ENCODE data around the gene KCNK7.

Gene KCNK7

GRCh38 chr11:65588199-65589054 lies 7.2 kb downstream of the KCNK7 start:
- DNase-seq (ENCODE audit: low read depth): no peak
- no peak overlapping the region for H3K4me3 ChIP-seq (ENCODE audit: control insufficient read depth, low read depth, low read length)
- peak; percentile 49 for TF ChIP-seq CTCF (IDR thresholded peaks at IDR 0.05; ENCODE audit: control insufficient read depth, insufficient read depth, low read depth, low read length, missing control alignments)

GRCh38 chr11:65586676-65587075 lies 8.9 kb downstream of the KCNK7 start:
- DNase-seq (ENCODE audit: low read depth): no peak
- H3K4me3 ChIP-seq (ENCODE audit: control insufficient read depth, low read depth, low read length): no peak overlapping the region
- no peak for TF ChIP-seq CTCF (IDR thresholded peaks at IDR 0.05; ENCODE audit: control insufficient read depth, insufficient read depth, low read depth, low read length, missing control alignments)

DNA sequence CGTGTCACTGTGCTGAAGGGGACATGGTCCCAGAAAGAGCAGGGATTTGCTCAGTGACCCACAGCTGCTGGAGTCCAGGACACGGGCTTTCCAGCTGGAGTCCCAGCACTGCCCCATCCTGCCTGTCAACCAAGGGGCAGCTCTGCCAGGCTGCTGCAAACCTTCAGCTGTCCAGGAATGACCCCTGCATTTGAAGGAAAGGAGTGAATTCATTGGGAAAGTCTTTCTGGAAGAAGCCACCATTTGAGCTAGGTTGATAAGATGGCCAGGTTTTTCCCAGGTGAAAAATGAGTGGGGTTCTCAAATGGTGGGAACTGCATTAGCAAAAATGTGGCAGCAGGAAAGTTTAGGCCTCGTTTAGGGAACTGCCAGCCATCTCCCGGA lies 9.4 kb downstream of the KCNK7 start:
- no peak overlapping the region for H3K4me3 ChIP-seq (ENCODE audit: control insufficient read depth, low read depth, low read length)

GRCh38 chr11:65585396-65586246 lies 10.0 kb downstream of the KCNK7 start:
- TF ChIP-seq CTCF (IDR thresholded peaks at IDR 0.05; ENCODE audit: control insufficient read depth, insufficient read depth, low read depth, low read length, missing control alignments): no peak
- no peak for DNase-seq (ENCODE audit: low read depth)
- no peak overlapping the region for H3K4me3 ChIP-seq (ENCODE audit: control insufficient read depth, low read depth, low read length)

More for the DNA sequence above, 9.4 kb downstream of the KCNK7 start:
- DNase-seq (ENCODE audit: low read depth): no peak
- TF ChIP-seq CTCF (IDR thresholded peaks at IDR 0.05; ENCODE audit: control insufficient read depth, insufficient read depth, low read depth, low read length, missing control alignments): no peak

- DNase-seq (ENCODE audit: low read depth): no peak
- TF ChIP-seq CTCF (IDR thresholded peaks at IDR 0.05; ENCODE audit: control insufficient read depth, insufficient read depth, low read depth, low read length, missing control alignments): no peak
- no peak overlapping the region for H3K4me3 ChIP-seq (ENCODE audit: control insufficient read depth, low read depth, low read length)
Measured at GRCh38 chr11:65584723-65585171, 10.9 kb downstream of the KCNK7 start.

GRCh38 chr11:65584106-65584505 lies 11.5 kb downstream of the KCNK7 start:
- DNase-seq (ENCODE audit: low read depth): no peak
- no peak for TF ChIP-seq CTCF (IDR thresholded peaks at IDR 0.05; ENCODE audit: control insufficient read depth, insufficient read depth, low read depth, low read length, missing control alignments)
- H3K4me3 ChIP-seq (ENCODE audit: control insufficient read depth, low read depth, low read length): no peak overlapping the region

Measured in AG09309 (cell line).